Measurements from ENCODE around the gene GLI2.

GRCh38 chr2:120749506-120750431, 14.1 kb downstream of the GLI2 start:
- TF ChIP-seq YY1 (IDR thresholded peaks at IDR 0.05; ENCODE audit: insufficient read depth, insufficient read length): no peak
- no peak for TF ChIP-seq ZNF274 (IDR thresholded peaks at IDR 0.05; ENCODE audit: low read depth, low read length)
